Hematopoietic multipotent progenitor cell treated with erythropoietin and hydrocortisone succinate and interleukin-3 and kit ligand, for 4 days (in vitro differentiated cells): ENCODE data around the gene POLL.

Source experiments
- DNase-seq: peaks from one replicate; pipeline ENCODE4 v3.0.0-alpha.2; 2015

The POLL gene

GRCh38 chr10:101560298-101561067 is 27.6 kb downstream of the POLL start:
- no peak for DNase-seq

DNA sequence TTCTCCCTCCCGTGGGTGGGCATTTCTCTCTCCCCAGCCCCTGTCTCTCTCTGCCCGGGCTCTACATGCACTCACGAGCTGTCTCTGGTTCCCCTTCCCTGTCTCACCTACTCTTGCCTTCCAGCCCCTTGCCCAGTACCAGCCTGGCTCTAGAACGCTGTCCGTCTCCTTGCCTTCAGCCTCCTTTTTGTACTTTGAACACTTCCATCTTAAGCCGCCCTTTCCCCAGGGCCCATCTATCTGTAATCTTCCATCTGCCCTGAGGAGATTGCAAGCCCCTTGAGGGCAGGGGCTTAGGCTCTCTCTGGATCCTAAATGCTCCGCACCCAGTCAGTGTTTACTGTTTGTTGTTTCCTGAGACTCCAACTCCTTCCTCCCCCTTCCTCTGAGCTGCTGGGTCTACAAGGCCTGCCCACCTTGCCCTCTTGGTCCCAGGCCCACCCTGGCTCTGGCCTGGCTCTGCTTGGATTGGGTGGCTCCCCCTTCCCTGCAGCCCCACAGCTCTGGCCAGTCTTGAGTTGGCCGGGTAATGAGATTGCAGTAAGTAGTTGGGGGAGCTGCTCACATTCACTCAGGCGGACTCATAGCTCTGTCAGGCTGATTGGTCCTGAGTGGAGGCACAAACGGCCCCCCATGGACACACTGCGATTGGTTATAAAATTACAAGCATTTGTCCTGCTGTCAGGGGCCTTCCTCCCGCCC is 28.3 kb downstream of the POLL start:
- DNase-seq, result no peak

DNA sequence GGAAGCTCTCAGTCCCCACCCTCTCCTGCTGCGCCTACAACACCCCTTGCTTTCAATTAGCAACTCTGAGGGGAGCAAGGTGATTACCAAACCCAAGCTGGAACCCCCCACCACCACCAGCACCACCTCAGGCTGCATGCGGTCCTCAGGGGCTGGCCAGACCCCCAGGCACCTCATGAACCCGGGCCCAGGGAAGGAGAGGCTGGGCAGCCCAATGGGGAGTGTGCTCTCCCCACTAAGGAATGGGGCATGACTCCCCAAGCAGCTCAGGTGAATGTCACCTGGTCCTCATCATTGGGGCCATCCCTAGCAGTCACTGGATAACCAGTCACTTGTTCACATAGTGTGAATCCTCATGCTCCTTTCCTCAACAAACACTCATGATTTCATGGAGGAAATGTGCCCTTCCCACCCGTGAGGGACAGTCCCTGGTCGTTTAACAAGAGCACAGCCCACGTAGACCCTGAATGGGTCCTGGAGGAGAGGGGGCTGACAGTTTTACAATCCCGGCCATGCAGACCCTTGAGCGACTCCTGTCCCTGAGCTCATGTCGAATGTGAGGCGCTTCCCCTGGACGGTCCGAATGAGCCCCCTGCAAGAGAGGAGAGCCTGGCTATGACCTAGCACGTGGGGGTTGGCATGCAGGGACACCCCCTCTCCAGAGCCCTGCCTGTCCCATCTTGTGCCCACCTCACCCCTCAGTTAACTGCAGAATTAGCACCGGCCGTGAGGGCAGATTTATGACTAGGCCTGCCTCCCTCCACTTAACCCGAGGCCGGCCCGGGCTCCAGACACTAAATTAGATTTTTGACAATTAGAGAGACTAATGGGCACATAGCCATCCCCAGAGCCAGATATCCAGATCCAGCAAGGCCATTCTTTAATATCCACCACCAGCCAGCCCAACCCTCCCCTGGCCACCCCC is 29.1 kb downstream of the POLL start:
- DNase-seq, result no peak

GRCh38 chr10:101558204-101558603 is 29.9 kb downstream of the POLL start:
- peak; percentile 92 for DNase-seq

DNA sequence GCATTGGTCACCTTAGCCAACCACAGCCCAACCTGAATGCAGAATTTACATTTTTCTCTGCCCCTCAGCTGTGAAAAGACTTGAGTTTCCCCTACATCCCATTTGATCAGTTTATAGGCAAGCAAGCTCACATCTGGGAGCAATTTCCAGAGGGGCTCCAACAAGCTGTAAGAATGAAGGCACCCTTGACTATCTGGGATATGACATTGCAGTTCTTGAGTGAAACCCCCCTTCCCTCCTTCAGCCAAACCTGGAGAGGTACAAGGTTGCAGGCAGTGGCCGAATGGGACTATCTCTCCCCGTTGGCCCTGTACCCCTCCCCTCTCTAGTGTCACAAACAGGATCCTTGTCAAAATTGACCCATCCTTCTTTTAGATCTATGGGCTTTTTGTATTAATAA is 30.5 kb downstream of the POLL start:
- DNase-seq, result no peak

DNA sequence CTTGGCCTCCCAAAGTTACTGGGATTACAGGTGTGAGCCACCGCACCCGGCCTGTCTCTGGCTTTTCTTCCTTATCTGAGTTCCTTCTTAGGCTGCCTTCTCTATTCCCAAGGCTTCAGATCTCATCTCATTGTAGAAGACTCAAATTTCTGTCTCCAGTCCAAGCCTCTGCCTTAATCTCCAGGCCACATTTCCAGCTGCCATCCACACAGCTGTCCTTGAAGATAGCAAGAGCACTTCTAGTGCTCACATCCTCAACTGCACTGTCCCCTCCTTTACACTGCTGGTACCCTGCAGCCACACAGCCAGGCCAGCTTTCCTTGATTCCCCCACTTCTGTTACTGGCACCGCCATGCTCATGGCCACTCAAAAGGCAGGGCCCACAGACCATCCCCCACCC is 35.6 kb downstream of the POLL start:
- peak; percentile 70 for DNase-seq

DNA sequence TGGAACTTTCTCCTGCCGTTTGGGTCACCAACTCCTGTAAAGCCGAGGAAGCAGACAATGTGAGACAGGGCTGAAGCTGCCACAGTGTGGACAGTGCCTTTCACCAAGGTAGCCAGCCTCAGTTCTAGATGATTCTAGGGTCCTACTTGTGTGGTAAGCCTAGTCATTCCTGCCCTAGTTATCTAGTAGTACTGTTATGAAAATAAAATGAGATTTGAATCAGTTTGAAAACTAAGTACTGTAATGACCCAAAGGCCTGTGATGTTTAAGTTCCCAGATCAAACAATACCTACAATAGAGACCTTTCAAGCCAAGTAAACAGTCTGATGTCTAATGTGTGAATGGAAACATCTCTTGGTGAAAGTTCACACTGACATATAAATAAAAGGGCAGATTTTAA is 37.1 kb downstream of the POLL start:
- DNase-seq, result no peak

DNA sequence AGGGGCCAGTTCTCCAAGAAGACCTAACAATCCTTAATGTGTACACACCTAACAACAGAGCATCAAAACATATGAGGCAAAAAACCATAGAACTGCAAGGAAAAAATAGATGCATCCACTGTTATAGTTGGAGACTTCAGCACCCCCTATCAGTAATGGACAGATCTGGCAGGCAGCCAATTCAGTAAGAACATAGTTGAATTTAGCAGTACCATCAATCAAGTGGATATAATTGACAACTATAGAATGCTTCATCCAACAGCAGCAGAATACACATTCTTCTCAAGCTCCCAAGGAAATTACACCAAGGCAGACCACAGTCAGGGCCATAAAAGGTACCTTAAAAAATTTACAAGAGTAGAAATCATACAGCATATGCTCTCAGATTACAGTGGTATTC is 42.2 kb downstream of the POLL start:
- DNase-seq, result peak; percentile 87

DNA sequence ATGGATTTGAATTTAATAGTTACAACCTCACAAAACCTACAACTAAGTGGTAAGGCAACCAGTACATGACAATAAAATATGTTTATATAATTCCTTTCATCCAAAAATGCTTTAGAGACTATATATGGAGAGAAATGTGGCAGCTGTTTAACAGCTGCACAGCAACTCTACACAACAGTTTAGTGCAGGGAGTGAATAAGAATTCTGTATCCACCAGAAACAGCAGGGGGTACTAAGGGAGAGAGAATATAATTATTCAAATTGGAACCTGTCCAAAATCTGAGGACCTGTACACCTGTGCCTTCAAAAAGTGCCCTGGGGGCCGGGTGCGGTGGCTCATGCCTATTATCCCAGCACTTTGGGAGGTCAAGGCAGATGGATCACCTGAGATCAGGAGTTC is 49.6 kb downstream of the POLL start:
- DNase-seq, result no peak

DNA sequence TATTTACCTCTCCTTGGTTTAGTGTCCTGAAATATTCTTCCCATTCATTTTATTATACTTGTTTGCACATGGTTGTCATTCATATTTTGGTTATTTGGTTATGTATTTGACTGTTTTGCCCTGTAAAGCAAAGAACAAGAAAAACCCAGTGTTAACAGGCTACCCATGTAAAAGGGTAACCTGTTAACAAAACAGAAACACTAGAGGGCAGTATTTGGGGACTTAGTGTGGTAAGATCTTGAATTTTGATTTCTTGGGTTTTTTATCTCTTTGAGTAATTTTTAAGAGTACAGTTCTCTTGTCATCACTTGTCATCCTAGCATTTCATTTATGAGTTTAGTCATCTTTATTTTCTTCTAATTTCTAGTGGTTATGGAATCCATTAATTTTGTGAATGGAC is 51.3 kb downstream of the POLL start:
- DNase-seq, result peak; percentile 84

GRCh38 chr10:101535949-101536348 is 52.1 kb downstream of the POLL start:
- peak; percentile 92 for DNase-seq

DNA sequence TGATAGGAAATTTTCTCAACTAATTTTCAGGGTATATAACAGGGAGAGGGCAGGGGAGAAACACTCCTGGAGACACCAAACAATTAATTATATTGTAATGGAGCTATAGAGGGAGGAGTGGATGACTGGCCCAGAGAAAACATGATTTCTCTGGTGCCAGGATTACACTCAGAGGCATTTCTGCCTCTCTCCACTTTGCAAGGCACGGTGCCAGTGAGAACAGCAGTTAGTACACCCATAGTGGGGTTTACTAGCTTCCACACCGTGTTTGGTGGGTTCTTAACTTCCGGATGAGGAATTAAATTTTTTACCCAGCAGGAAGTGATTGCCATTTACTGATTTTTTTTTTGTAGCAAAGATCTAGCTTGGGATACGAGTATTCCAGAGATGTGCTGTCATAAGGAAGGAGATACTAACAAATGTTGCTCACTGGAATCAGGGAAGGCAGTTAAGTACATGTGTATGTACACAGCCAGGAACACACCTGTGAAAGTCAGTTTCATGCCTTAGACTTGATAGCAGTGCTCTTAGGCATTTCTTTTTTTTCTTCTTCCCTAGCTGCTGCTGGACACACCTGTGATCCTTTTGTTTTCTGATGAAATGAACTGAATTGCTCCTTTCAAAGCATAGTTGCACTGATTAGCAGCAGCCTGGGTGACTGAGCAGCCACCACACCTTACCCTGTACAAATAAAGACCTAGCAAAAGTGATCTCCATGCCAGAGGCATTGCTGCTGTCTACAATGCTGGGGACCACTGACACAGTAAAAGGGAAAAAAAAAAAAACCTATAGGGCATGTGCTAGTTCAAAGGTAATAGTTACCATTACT is 58.1 kb downstream of the POLL start:
- DNase-seq, result peak; percentile 10

DNA sequence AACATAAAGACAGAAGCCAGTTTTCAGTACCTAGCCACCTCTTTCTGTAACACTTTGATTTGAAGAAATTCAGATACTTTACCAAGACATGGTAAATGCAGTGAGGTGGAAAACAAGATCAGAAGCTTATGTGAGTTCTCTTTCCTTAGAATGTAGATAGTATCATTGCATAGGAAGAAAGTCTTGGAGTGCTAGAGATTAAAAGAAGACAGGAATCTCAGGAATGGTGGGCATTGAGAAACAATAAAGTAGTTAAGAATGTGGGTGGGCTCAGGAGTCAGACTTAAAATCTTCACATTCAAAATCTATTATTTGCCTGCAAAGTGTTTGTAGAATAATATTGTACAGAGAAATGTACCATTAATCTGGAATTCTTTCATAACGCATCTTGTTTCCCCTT is 58.9 kb downstream of the POLL start:
- DNase-seq, result no peak
